Upper lobe of left lung (tissue), 6 donors: Measurements from ENCODE around the gene GRXCR2. TPM values are rescaled to one million over a fixed set of nuclear protein-coding genes. Genes with fewer than 3 reads are reported as not detected.
"Not testable (repeated sequence)": the region's sequence is repeated elsewhere in the genome, so short reads cannot be mapped to it uniquely, and the experiment has no call there.

ENCODE experiments used
- ATAC-seq, 2 donors: fragments of 200-7000 bp; cut with Tn5 transposase; one replicate each; pipeline ENCODE4 v1.9.1; 2022; ENCODE audit warnings: mild to moderate bottlenecking in 2 of 2, moderate library complexity in 2 of 2; ENCODE audit not compliant: low FRiP score in 2 of 2
- DNase-seq, 2 donors: peaks; one replicate each; pipeline ENCODE4 v3.0.0-alpha.2; 2019 to 2020
- H3K27ac ChIP-seq, 4 donors: fragments of 200-600 bp; sonication (generic); one replicate each; pipeline ENCODE4 v1.5.1; 2016 to 2019
- H3K27me3 ChIP-seq, 4 donors: fragments of 200-600 bp; sonication (generic); one replicate each; pipeline ENCODE4 v1.5.1; 2017 to 2019
- H3K36me3 ChIP-seq, 4 donors: fragments of 200-600 bp; sonication (generic); one replicate each; pipeline ENCODE4 v1.5.1; 2016 to 2019
- H3K4me1 ChIP-seq, 4 donors: fragments of 200-600 bp; sonication (generic); one replicate each; pipeline ENCODE4 v1.5.1; 2018 to 2019
- H3K4me3 ChIP-seq, 4 donors: fragments of 200-600 bp; sonication (generic); one replicate each; pipeline ENCODE4 v1.5.1; 2017 to 2019; ENCODE audit warnings: mild to moderate bottlenecking in 2 of 4, moderate library complexity in 1 of 4
- H3K9me3 ChIP-seq, 4 donors: fragments of 200-600 bp; sonication (generic); one replicate each; pipeline ENCODE4 v1.5.1; 2018 to 2019
- CTCF ChIP-seq, 6 experiments: fragments of 450-650 bp in 4 of 6; fragments of 200-600 bp in 2 of 6; sonication (generic) in 2 of 6; IDR thresholded peaks; one replicate each; pipeline ENCODE4 v1.5.1; 2016 to 2019; ENCODE audit warnings: antibody characterized with exemption in 6 of 6
- EP300 ChIP-seq, 4 donors: sonication (generic); formaldehyde crosslinking; IDR thresholded peaks; one replicate each; pipeline ENCODE4 v1.5.1; 2017; ENCODE audit warnings: antibody characterized with exemption in 4 of 4, control low read depth in 2 of 4
- POLR2A ChIP-seq, 4 donors: fragments of 450-650 bp; IDR thresholded peaks; one replicate each; pipeline ENCODE4 v1.5.1; 2016 to 2017; ENCODE audit warnings: antibody characterized with exemption in 4 of 4, mild to moderate bottlenecking in 2 of 4
- POLR2AphosphoS5 ChIP-seq, 2 donors: sonication (generic); formaldehyde crosslinking; IDR thresholded peaks; one replicate each; pipeline ENCODE4 v1.5.1; 2017; ENCODE audit warnings: antibody characterized with exemption in 2 of 2
- WGBS, 2 donors: methylation state at CpG; one replicate each; pipeline ENCODE4 v1.1.5; 2017 to 2018; 5-methylcytosine and 5-hydroxymethylcytosine counted together
- total RNA-seq, 6 donors: library from RNA; depleted of rRNA in 4 of 6; stranded (reverse); fragments of >200 nt in 4 of 6; gene quantifications; one replicate each; pipeline versions ENCODE4 v1.1.0 to v1.2.1, GENCODE V29; 2016 to 2021
- donor health status: DM: no; HTN: no; CAD: no; lungs with moderate emphysema.
- donor health status: DM: no; HTN: yes; CAD: no; lungs with severe emphysema.

The GRXCR2 gene
- total RNA-seq, 6 donors from 2014 or later, result not detected

- TF ChIP-seq POLR2A (IDR thresholded peaks at IDR 0.05) (no peak), CTCF (IDR thresholded peaks at IDR 0.05) (peak in 2 of 6 experiments; percentile 6 to 16)
- no peaks in the 10 kb centered on the region for H3K27me3 ChIP-seq
- H3K4me1 ChIP-seq, result no peaks in the 10 kb centered on the region
- H3K36me3 ChIP-seq, result no peaks in the 10 kb centered on the region
- H3K9me3 ChIP-seq, result no peaks in the 10 kb centered on the region
- WGBS, 2 donors, result 80 to 87% methylated on average over 3 of the region's 3 CpGs
- no peak overlapping the region for H3K4me3 ChIP-seq
- DNase-seq, result no peak
- ATAC-seq, result no peak
- no peak overlapping the region for H3K27ac ChIP-seq
These were observed 30.3 kb upstream of the GRXCR2 start for GRCh38 chr5:145903113-145903512.

DNA sequence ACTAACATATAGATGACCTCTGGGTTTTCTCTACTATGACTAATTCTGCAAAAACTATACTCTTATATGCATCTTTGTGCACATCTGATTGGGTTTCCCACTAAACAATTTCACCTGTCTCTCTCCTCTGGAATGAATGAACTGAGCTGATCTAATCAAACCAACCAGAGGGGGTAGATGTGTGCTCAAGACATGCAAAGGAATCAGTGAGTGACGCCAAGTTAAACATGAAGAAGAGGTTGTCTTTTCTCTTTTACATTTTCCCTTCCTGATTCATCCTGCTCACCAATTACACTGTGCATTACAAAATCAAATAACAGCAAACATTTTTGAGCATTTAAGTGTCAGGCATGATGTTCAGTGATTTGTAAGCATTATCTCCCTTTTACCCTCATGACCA is 29.6 kb upstream of the GRXCR2 start:
- Histone ChIP-seq H3K27me3 (no peaks in the 10 kb centered on the region), H3K4me1 (no peaks in the 10 kb centered on the region), H3K4me3 (no peak overlapping the region), H3K36me3 (no peaks in the 10 kb centered on the region), H3K27ac (no peak overlapping the region), H3K9me3 (no peaks in the 10 kb centered on the region)
- DNase-seq, result no peak
- ATAC-seq, result no peak
- 82 to 86% methylated on average over 1 of the region's 1 CpG for WGBS, 2 donors
- TF ChIP-seq CTCF (IDR thresholded peaks at IDR 0.05) (no peak), POLR2AphosphoS5 (IDR thresholded peaks at IDR 0.05) (no peak)

DNA sequence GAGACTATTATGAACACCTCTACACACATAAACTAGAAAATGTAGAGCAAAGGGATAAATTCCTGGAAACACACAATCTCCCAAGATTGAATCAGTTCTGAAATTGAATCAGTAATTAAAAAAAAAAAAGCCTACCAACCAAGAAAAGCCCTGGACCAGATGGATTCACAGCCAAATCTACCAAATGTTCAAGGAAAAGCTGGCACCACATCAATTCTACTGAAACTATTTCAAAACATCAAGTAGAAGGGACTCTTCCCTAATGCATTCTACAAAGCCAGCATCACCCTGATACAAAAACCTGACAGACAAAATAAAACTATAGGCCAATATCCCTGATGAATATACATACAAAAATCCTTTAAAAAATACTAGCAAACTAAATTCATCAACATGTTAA is 25.4 kb upstream of the GRXCR2 start:
- no peaks in the 10 kb centered on the region for H3K4me1 ChIP-seq
- H3K36me3 ChIP-seq, result no peaks in the 10 kb centered on the region
- H3K27ac ChIP-seq, result no peak overlapping the region
- no peaks in the 10 kb centered on the region for H3K27me3 ChIP-seq
- no peaks in the 10 kb centered on the region for H3K9me3 ChIP-seq
- DNase-seq (no peak), ATAC-seq (no peak)
- TF ChIP-seq POLR2AphosphoS5 (IDR thresholded peaks at IDR 0.05) (no peak), CTCF (IDR thresholded peaks at IDR 0.05) (no peak), EP300 (IDR thresholded peaks at IDR 0.05) (no peak), POLR2A (IDR thresholded peaks at IDR 0.05) (no peak)
- no peak overlapping the region for H3K4me3 ChIP-seq

GRCh38 chr5:145891378-145891777 is 18.6 kb upstream of the GRXCR2 start:
- H3K4me3 ChIP-seq, H3K36me3 ChIP-seq, ATAC-seq, H3K27ac ChIP-seq, H3K27me3 ChIP-seq, H3K4me1 ChIP-seq, H3K9me3 ChIP-seq: not testable (repeated sequence)
- WGBS, 2 donors, result 96% methylated on average over 10 of the region's 10 CpGs
- DNase-seq, result peak in 1 of 2 donors; percentile 48

- WGBS, 2 donors, result 95% methylated on average over 2 of the region's 2 CpGs
- no peak for TF ChIP-seq POLR2A (IDR thresholded peaks at IDR 0.05)
- no peak for TF ChIP-seq CTCF (IDR thresholded peaks at IDR 0.05)
- TF ChIP-seq POLR2AphosphoS5 (IDR thresholded peaks at IDR 0.05), result no peak
- no peak for TF ChIP-seq EP300 (IDR thresholded peaks at IDR 0.05)
These were observed 16.8 kb upstream of the GRXCR2 start for GRCh38 chr5:145889611-145890010.

More at GRCh38 chr5:145889611-145890010, 16.8 kb upstream of the GRXCR2 start:
- no peaks in the 10 kb centered on the region for H3K36me3 ChIP-seq
- peaks cover 0 to 7% (median 2%) of the 10 kb centered on the region in 4 donors for H3K9me3 ChIP-seq
- no peaks in the 10 kb centered on the region for H3K27me3 ChIP-seq
- H3K4me3 ChIP-seq, result no peak overlapping the region
- DNase-seq (no peak), ATAC-seq (no peak)
- no peaks in the 10 kb centered on the region for H3K4me1 ChIP-seq
- no peak overlapping the region for H3K27ac ChIP-seq
